Smooth muscle cell (in vitro differentiated cells): ENCODE results near the gene DBP. TPM values are rescaled to one million over a fixed set of nuclear protein-coding genes. Genes with fewer than 3 reads are reported as not detected.

Experiments used
- DNase-seq: peaks from one replicate; lab custom pipeline; 2025; ENCODE audit not compliant: unreplicated experiment; lab: John Stamatoyannopoulos, UW
- H2AFZ ChIP-seq: fragments of 200-600 bp; sonication (generic); 2 replicates; pipeline ENCODE4 v1.6.0; 2016; ENCODE audit warnings: antibody characterized with exemption, low read depth, mild to moderate bottlenecking
- H3F3A ChIP-seq: fragments of 200-600 bp; sonication (generic); 2 replicates; pipeline ENCODE4 v1.6.0; 2017; ENCODE audit warnings: antibody characterized with exemption, low read depth
- H3K27ac ChIP-seq: fragments of 200-600 bp; sonication (generic); 2 replicates; pipeline ENCODE4 v1.5.1; 2016; ENCODE audit warnings: low read depth, mild to moderate bottlenecking
- H3K27me3 ChIP-seq: fragments of 200-600 bp; sonication (generic); 2 replicates; pipeline ENCODE4 v1.6.1; 2016; ENCODE audit warnings: low read depth, mild to moderate bottlenecking
- H3K36me3 ChIP-seq: fragments of 200-600 bp; sonication (generic); 2 replicates; pipeline ENCODE4 v1.5.1; 2016; ENCODE audit warnings: low read depth
- H3K4me1 ChIP-seq: fragments of 200-600 bp; sonication (generic); 2 replicates; pipeline ENCODE4 v1.5.1; 2016; ENCODE audit warnings: low read depth
- H3K4me2 ChIP-seq: fragments of 200-600 bp; sonication (generic); 2 replicates; pipeline ENCODE4 v1.6.0; 2016; ENCODE audit warnings: mild to moderate bottlenecking
- H3K4me3 ChIP-seq: fragments of 200-600 bp; sonication (generic); 2 replicates; pipeline ENCODE4 v1.5.1; 2016; ENCODE audit warnings: mild to moderate bottlenecking
- H3K79me2 ChIP-seq: fragments of 200-600 bp; sonication (generic); 2 replicates; pipeline ENCODE4 v1.6.0; 2016; ENCODE audit warnings: low read depth, mild to moderate bottlenecking
- H3K9ac ChIP-seq: fragments of 200-600 bp; sonication (generic); 2 replicates; pipeline ENCODE4 v1.6.0; 2016; ENCODE audit warnings: low read depth
- H3K9me3 ChIP-seq: fragments of 200-600 bp; sonication (generic); replicated peaks from 2 replicates; pipeline ENCODE4 v1.5.1; 2016; ENCODE audit warnings: low read depth
- H4K20me1 ChIP-seq: fragments of 200-600 bp; sonication (generic); 2 replicates; pipeline ENCODE4 v1.6.0; 2016; ENCODE audit warnings: low read depth
- WGBS: methylation state at CpG from one replicate; pipeline ENCODE4 v1.1.7; 2016; ENCODE audit warnings: low lambda C conversion rate; 5-methylcytosine and 5-hydroxymethylcytosine counted together
- polyA plus RNA-seq: library from polyadenylated mRNA; unstranded; fragments of >200 nt; fragmentation: Nextera tagmentation; extraction: Ambion mirVana; gene quantifications from 2 replicates; pipeline ENCODE4 v1.2.1, GENCODE V29; 2016
- total RNA-seq: library from RNA; depleted of rRNA; stranded (reverse); fragments of >200 nt; gene quantifications from 2 replicates; pipeline ENCODE4 v1.2.3, GENCODE V29; 2014
- TF ChIP-seq, protein P1 (sequence below): fragments of 200-600 bp; sonication (generic); IDR thresholded peaks from 2 replicates; pipeline ENCODE4 v1.5.1; 2017; ENCODE audit warnings: borderline replicate concordance, mild to moderate bottlenecking, antibody characterized with exemption; ENCODE audit not compliant: insufficient read depth, poor library complexity, severe bottlenecking

DBP gene
- total and polyA plus RNA-seq, 2 experiments from 2014 or later: 3.5 to 6.9 TPM

GRCh38 chr19:48664476-48664875, 27.3 kb upstream of the DBP start:
- H3K4me3 ChIP-seq: no peak overlapping the region
- H3K9ac ChIP-seq: no peak overlapping the region
- 86% methylated on average over 14 of the region's 14 CpGs for WGBS
- H3K79me2 ChIP-seq: no peaks in the 10 kb centered on the region
- no peaks in the 10 kb centered on the region for H4K20me1 ChIP-seq
- H3K27ac ChIP-seq: no peak overlapping the region
- no peaks in the 10 kb centered on the region for H3F3A ChIP-seq
- no peaks in the 10 kb centered on the region for H3K36me3 ChIP-seq
- H3K4me2 ChIP-seq: no peak overlapping the region
- DNase-seq: no peak
- no peaks in the 10 kb centered on the region for H3K9me3 ChIP-seq
- no peak overlapping the region for H2AFZ ChIP-seq
- TF ChIP-seq, protein P1, sequence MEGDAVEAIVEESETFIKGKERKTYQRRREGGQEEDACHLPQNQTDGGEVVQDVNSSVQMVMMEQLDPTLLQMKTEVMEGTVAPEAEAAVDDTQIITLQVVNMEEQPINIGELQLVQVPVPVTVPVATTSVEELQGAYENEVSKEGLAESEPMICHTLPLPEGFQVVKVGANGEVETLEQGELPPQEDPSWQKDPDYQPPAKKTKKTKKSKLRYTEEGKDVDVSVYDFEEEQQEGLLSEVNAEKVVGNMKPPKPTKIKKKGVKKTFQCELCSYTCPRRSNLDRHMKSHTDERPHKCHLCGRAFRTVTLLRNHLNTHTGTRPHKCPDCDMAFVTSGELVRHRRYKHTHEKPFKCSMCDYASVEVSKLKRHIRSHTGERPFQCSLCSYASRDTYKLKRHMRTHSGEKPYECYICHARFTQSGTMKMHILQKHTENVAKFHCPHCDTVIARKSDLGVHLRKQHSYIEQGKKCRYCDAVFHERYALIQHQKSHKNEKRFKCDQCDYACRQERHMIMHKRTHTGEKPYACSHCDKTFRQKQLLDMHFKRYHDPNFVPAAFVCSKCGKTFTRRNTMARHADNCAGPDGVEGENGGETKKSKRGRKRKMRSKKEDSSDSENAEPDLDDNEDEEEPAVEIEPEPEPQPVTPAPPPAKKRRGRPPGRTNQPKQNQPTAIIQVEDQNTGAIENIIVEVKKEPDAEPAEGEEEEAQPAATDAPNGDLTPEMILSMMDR: no peak
- H3K27me3 ChIP-seq: no peaks in the 10 kb centered on the region
- H3K4me1 ChIP-seq: no peaks in the 10 kb centered on the region

GRCh38 chr19:48663667-48664066, 26.5 kb upstream of the DBP start:
- Histone ChIP-seq H3K27me3 (no peaks in the 10 kb centered on the region), H3K36me3 (no peaks in the 10 kb centered on the region), H3K79me2 (no peaks in the 10 kb centered on the region), H3K4me1 (no peaks in the 10 kb centered on the region), H3K27ac (no peak overlapping the region), H3K4me3 (no peak overlapping the region), H3K9me3 (no peaks in the 10 kb centered on the region), H3K4me2 (no peak overlapping the region), H3F3A (no peaks in the 10 kb centered on the region), H3K9ac (no peak overlapping the region), H2AFZ (no peak overlapping the region), H4K20me1 (no peaks in the 10 kb centered on the region)
- TF ChIP-seq, protein P1: no peak
- no peak for DNase-seq
- WGBS: 83% methylated on average over 4 of the region's 4 CpGs

GRCh38 chr19:48661711-48662090, 24.5 kb upstream of the DBP start:
- Histone ChIP-seq H3F3A (no peaks in the 10 kb centered on the region), H3K36me3 (no peaks in the 10 kb centered on the region), H3K4me1 (no peaks in the 10 kb centered on the region), H3K4me3 (no peak overlapping the region), H2AFZ (no peak overlapping the region), H3K27me3 (no peaks in the 10 kb centered on the region), H3K79me2 (no peaks in the 10 kb centered on the region), H4K20me1 (no peaks in the 10 kb centered on the region), H3K27ac (no peak overlapping the region), H3K9ac (no peak overlapping the region), H3K4me2 (no peak overlapping the region), H3K9me3 (no peaks in the 10 kb centered on the region)
- no peak for DNase-seq
- TF ChIP-seq, protein P1: no peak
- WGBS: 98% methylated on average over 50 of the region's 50 CpGs

- Histone ChIP-seq H3K4me3 (no peak overlapping the region), H3K27me3 (no peaks in the 10 kb centered on the region), H2AFZ (no peak overlapping the region), H3K4me2 (no peak overlapping the region), H3K4me1 (no peaks in the 10 kb centered on the region), H3K9me3 (no peaks in the 10 kb centered on the region), H3K9ac (no peak overlapping the region), H4K20me1 (no peaks in the 10 kb centered on the region), H3F3A (no peaks in the 10 kb centered on the region), H3K36me3 (no peaks in the 10 kb centered on the region), H3K79me2 (no peaks in the 10 kb centered on the region), H3K27ac (no peak overlapping the region)
- TF ChIP-seq, protein P1: no peak
- WGBS: 88% methylated on average over 35 of the region's 35 CpGs
- DNase-seq: no peak
These were observed 23.9 kb upstream of the DBP start for GRCh38 chr19:48660852-48661710.
